NCI-H1930 (cell line): ENCODE measurements around the gene SH3RF3.

Experiments used
- DNase-seq, 2 experiments: peaks; one replicate each; lab custom pipeline; 2025; lab: John Stamatoyannopoulos, UW

SH3RF3 gene

DNA sequence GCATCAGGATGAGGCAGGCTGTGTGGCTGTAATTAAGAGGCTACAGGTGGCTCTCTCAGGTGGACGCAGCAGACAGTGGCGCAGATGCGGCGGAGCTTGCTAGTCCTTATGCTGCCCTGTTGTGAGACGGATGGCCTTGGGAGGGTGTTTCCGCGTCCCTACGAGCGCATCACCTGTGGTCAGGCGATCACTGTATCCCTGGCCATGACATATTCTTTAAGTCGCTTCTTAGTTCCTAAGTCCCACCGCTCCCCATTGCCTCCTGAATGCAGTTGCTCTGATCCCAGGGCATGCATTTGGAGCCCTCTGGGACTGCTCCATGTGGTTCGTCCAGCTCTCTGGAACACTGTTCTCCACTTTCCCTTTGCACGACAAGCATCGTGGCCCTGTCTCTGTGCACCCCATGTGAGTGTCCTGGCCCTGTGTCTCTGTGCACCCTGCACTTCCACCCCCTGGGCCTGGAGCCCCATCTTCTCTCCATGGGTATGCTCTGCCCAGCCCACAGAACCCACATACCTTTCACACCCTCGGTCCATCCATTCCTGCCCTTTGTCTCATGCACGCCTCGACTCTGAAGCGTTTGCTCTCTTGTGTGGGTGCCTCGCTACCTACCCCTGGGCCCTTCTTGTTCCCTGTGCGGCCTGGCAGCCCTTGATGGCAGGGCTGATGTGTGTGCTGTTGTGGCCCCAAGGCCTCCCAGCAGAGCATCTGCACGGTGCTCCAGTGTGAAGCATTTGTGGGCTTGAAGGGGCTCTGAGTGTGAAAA, 74.4 kb downstream of the SH3RF3 start:
- DNase-seq: no peak

DNA sequence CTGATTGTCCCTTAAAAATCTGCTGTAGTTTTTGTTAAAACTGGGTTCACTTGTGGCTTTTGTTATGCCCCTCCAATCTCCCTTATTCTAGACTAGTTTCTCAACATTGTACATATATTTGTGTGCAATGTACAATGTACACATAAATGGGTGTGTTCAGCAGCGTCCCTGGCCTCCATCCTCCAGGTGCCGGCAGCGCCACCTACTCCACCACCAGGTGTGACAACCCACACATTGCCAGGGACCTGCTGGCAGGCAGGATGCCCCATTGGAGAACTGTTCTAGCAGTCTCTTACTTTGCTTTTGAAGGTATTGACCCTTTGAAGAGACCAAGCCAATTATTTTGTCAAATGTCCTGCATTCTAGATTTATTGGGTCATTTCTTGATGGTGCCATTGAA, 75.4 kb downstream of the SH3RF3 start:
- DNase-seq: no peak

GRCh38 chr2:109205447-109205846, 76.4 kb downstream of the SH3RF3 start:
- DNase-seq: no peak

- DNase-seq: no peak
Observed at GRCh38 chr2:109206569-109207146, 77.7 kb downstream of the SH3RF3 start.

- DNase-seq: no peak
Observed at GRCh38 chr2:109207176-109207575, 78.2 kb downstream of the SH3RF3 start.

GRCh38 chr2:109208071-109208950, 79.3 kb downstream of the SH3RF3 start:
- no peak for DNase-seq

DNA sequence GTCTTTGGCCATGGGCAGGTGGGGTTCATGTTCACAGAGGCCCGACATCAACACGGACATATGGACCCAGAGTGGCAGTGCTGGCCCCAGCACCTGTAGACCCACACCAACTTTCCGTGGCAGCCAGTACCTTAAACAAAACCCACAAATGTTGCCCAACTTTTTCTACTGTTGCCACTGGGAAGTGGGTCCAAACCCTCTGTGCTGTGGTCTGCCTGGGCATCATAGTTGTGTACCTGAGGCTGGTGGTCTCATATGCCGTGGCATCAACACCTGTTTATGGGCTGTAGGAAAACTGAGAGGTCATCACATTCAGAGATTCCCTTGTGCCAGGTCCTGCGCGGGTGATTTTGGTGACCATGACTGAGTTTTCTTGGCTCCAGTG, 79.9 kb downstream of the SH3RF3 start:
- no peak for DNase-seq

DNA sequence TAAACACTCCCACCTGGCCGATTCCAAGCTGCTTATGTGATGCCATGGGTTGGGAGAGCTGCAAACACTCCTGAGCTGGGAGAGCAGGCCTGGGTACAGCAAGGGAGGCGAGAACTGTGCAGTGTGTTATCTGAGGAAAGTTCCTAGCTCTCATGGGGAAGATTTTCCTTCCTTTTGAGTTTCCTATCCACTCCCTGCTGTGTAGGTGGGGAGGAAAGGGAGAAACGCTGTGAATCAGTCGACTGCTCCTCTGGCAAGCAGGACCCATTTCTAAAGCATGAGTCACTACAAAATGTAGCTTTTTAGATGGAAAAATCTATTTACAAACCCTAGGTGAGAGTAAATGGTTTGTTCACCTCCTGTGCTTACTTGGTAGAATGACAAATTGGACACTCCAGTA, 80.4 kb downstream of the SH3RF3 start:
- DNase-seq: no peak

DNA sequence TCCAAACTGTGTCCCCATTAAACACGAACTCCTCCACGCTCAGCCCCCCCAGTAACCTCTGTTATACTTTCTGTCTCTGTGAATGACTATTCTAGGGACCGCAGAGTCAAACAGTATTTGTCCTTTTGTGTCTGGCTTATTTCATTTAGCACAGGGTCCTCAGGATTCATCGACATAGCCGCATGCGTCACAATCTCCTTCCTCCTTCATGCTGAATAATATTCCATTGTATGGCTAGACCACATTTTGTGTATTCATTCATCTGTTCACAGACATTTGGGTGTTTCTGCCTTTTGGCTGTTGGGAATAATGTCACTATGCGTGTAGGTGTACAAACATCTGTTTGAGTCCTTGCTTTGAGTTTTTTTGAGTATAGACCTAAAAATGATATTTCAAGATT, 80.9 kb downstream of the SH3RF3 start:
- DNase-seq: no peak

DNA sequence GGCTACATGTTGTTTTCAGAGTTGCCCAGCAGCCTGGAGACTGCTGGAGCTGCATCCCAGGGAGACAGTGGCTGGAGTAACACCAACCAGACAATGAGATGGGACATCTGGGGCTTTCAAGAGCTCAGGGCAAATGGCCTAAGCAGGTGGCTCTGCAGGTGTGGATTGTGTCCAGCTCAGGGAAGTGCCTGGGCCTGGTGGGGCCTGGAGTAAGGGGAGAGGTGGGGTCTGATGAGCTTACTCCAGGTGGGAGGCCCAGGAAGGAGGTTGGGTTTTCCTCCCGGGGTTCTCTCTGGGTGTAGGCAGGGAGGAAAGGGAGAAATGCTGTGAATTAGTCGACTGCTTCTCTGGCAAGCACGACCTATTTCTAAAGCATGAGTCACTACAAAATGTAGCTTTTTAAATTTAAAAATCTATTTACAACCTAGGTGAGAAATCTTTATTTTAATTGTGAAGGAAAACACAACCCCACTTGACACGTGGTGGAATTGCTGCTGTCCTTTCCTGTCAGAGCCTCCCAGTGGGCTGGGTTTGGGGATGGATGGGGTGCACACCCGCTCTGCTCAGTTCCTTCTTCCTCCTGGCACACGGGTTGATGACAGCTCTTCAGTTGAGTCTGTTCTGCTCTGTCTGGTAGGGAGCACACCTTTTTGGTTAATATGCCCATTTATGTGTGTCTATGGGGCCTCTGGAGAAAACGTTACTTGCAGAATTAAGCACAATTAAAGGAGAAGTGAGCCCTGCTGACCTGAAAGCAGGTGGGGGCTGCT, 81.6 kb downstream of the SH3RF3 start:
- no peak for DNase-seq

DNA sequence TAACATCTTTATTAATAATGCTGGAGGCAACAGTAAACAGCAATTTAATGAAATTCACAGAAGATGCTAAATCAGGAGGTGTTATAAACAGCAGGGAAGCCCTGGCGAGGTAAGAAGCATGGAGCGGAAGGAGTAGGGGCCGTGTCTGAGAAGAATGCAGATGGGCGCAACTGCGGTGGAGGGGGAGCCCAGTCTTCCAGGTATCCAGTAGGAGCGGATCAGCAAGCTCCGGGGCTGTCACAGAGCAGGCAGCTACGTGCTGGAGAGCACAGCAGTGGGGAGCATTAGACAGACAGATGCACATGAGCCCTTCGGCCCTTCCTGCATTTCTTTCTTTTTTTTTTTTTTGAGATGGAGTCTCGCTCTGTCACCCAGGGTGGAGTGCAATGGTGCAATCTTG, 82.3 kb downstream of the SH3RF3 start:
- DNase-seq: no peak

DNA sequence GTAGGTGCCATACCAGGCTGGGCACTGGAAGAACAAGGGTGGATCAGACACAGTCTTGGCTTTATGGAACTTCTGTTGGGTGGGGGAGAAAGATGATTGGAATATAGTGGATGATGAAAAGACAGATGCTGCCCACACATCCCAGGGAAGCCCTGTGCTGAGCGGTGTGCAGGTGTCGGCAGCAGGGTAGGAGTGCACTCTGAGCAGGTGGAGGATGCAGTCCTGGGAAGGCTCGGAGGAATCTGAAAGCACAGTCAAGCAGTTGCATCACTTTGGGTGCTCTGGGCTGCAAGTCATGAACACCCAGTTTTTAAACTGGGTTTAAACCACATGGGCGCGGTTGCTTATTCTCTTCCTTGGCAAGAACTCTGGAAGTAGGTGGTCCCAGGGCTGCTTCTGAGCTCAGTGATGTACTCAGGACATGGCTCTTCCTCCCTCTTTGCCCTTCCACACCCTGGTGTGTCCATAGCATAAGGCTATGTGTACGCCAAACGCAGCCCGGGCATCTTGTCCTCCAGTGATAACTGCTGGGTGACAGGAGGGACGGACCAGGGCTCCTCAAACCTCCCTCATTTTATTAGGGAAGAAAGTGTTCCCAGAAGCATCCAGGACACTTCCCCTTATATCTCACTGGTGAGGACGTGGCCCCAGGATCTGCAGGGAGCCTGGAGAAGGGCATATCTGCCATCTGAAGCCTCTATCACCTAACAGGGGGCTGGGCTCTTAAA, 84.0 kb downstream of the SH3RF3 start:
- DNase-seq: no peak

GRCh38 chr2:109213646-109214433, 84.8 kb downstream of the SH3RF3 start:
- DNase-seq: no peak

- no peak for DNase-seq
Observed at GRCh38 chr2:109214651-109215371, 85.8 kb downstream of the SH3RF3 start.

DNA sequence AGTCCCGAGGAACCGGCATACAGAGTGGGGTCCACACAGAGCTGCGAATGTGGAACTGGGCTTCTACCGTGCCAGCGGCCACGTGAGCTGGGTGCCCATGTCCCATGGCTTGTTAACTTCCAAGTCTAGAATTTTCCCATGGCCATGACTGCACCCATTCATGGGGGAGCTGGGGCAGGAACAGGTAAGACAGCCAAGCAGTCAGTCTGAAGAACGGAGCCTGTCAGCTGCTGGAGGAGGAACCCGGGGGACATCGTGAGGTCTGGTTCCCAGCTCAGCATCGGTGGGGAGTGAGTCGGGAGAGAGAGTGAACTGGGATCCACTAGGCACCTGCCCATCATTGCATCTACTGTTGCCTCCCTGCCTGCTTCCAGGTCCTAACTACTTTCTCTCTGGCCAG, 86.9 kb downstream of the SH3RF3 start:
- DNase-seq: no peak

- no peak for DNase-seq
Observed at GRCh38 chr2:109216332-109216731, 87.3 kb downstream of the SH3RF3 start.

- DNase-seq: no peak
Observed at GRCh38 chr2:109217362-109218086, 88.5 kb downstream of the SH3RF3 start.

GRCh38 chr2:109218087-109218791, 89.2 kb downstream of the SH3RF3 start:
- no peak for DNase-seq

GRCh38 chr2:109218792-109219126, 89.8 kb downstream of the SH3RF3 start:
- no peak for DNase-seq
